ENCODE measurements around the gene BPIFB2.

The BPIFB2 gene

DNA sequence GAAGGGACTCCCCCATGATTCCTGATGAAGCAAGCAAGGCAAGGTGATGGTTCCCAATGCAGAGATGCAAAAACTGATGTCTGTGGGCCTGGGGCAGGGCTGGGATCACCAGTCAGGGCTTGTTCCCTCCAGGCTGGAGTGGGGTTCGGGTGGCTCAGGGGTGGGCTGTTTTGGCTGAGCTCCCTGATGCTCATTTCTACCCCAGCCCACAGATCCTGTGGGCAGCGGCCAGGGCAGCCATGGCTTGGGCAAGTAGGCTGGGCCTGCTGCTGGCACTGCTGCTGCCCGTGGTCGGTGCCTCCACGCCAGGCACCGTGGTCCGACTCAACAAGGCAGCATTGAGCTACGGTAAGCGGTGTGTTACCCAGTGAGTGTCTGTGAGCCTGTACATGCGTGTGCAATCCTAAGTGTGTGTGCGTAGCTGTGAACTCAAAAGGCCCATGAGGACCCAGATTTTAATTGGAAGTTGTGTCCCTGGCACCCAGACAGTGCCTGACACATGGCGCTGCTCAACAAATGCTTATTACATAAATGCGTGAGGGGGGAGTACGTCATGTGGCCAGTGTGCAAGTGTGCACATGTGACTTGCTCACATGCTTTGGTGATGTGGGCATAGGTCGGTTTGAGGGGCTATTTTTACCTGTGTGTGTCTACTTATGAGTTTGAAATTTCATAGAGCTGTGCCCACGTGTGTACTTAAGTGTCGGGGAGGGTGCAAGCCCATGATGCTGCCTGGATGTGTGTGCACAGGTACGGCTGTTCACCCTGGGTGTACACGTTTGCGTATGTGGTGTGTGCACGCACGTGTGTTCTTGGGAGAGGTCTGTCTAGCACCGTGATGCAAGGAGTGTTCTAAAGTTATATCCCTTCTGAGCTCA is 1.1 kb downstream of the BPIFB2 start:
- DNase-seq (ENCODE audit: low read depth), result no peak

DNA sequence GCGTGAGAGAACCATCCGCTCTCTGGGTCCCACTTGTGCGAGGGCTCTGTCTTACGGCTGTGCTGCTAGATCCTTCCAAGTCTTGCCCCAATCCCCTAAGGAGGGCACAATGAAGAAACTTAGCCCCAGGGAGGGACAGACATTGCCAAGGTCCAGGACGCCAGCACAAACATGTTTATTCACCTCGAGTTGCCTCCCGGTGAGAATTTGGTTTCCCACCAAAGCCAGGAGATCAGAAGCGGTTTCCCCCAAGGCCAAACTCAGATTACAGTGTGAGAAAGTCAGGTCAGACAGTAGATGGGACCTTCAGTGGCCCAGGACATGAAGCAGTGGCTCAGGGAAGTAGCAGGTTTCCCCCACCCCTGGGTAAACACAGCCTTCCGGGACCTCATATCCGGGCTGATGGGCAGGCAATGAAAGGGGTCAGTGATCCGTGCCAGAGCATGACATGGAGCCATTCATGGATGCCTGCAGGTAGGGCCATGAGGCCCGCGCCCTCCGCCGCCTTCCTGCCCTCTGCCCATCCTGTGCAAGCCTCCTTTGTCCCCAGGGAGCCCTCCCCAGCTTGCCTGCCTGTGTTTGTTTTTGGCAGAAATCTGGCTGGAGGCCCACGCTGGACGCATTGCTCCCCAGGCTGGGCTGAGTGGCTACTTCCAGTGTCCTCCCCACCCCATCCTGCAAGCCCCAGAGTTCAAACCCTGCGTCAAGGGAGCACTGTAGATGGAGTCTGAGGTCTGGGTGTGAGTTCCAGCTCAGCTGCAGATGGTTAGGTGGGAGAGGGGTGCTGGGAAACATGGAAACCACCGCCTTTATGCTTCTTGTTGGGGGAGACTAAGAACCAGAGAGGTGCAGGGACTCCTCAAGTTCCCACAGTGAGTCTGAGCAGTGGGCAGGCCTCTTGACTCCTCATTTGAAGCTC is 2.0 kb downstream of the BPIFB2 start:
- no peak for DNase-seq (ENCODE audit: low read depth)

DNA sequence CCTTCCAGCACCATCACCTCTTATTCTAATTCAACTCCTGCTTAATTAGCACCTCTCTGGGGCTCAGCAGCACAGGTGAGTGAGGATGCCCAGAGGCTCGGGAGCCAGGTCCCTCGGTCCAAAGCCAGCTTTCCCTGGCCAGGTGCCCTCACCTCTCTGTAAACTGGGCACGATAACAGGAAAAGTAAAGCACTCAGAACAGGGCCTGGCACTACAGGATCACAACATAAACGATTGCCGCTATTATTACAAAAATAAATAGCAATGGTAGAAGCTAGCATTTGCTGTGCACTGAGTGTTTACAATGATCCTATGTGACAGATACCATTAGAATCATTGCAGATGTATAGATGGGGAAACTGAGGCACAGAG is 2.6 kb downstream of the BPIFB2 start:
- no peak for DNase-seq (ENCODE audit: low read depth)

DNA sequence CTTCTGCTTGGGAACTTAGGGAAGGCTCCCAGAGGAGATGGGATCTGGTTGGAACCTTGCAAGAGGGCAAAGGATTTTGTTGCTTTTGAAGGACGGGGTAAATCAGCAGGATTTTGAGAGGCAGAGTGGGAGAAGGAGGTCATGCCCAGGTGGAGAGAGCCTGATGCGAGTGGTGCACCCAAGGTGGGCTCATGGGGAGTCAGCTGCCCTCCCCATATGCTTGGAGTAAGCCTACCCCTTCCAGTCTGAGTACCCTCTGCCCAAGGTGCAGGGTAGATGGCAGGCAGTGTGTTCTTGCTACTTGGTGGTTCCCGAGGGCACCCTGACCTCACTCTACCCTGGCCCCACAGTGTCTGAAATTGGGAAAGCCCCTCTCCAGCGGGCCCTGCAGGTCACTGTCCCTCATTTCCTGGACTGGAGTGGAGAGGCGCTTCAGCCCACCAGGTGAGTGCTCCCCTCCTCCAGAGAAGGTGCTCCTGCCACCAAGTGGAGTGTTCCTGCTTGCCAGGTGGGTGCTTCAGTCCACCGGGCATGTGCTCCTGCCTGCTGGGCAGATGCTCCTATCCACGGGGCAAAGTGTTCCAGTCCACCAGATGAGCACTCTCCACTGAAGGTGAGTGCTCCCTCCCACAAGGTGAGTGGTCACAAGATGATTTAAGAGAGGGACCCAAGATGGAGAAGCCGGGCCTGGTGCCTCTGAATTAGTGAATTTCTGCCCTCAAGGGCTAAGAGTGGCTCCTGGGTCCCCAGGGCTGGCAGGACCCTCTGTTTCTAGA is 3.4 kb downstream of the BPIFB2 start:
- DNase-seq (ENCODE audit: low read depth), result no peak

DNA sequence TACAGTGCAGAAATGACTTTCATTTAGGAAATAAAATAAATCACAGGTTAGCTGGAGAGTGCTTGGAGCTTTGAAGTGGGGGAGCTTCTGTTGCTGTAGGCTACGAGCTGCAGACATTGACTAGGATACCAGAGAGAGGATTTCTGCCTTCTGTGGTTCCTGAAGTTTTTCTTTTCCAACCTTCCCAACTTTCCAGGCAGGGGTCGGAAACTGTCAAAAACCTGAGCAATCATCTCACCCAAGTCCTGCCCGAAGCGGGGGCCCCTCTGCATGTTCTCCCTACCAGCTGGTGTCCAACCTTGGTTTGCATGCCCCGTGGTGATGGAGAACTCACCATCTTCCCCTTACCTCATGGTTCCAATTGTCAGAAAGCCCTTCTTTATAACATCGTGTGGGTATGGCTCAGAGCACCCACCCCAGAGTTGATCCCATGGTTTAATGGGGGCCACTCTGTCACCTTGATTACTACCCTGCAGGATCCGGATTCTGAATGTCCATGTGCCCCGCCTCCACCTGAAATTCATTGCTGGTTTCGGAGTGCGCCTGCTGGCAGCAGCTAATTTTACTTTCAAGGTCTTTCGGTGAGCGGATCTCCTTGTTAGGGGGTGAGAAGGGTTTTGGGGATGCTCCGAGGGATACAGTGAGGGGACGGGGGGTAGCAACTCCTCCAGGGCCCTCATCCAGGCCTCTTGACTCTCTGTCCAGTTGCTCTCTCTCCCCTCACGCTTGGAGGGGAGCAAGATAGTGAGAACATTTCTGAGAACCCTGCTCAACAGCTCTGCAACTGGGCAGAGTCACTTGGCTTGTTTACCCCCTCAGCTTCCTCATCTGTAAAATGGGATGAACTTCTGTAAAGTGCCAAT is 5.1 kb downstream of the BPIFB2 start:
- DNase-seq (ENCODE audit: low read depth), result no peak

DNA sequence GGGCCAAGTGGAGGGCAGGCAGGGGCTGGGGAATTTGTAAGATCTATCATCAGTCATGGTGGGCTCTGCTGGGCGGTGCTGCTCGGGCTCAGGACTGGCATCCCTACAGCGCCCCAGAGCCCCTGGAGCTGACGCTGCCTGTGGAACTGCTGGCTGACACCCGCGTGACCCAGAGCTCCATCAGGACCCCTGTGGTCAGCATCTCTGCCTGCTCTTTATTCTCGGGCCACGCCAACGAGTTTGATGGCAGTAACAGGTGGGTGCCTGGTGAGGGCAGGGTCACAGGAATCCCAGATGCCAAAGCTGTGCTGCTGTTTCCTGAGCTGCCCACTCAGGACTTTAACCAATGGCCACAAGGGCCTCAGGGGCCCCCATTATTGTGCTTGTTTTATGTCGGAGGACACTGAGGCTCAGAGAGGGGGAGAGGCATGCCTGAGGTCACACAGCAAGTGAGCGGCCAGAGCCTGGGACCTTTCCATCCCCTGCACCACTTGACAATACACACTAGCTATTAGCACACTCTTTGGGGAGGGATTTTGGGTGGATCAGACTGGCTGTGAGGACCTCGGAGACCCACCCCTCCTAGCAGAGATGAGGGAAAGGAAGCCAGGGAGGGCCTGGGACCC is 6.3 kb downstream of the BPIFB2 start:
- DNase-seq (ENCODE audit: low read depth), result no peak

DNA sequence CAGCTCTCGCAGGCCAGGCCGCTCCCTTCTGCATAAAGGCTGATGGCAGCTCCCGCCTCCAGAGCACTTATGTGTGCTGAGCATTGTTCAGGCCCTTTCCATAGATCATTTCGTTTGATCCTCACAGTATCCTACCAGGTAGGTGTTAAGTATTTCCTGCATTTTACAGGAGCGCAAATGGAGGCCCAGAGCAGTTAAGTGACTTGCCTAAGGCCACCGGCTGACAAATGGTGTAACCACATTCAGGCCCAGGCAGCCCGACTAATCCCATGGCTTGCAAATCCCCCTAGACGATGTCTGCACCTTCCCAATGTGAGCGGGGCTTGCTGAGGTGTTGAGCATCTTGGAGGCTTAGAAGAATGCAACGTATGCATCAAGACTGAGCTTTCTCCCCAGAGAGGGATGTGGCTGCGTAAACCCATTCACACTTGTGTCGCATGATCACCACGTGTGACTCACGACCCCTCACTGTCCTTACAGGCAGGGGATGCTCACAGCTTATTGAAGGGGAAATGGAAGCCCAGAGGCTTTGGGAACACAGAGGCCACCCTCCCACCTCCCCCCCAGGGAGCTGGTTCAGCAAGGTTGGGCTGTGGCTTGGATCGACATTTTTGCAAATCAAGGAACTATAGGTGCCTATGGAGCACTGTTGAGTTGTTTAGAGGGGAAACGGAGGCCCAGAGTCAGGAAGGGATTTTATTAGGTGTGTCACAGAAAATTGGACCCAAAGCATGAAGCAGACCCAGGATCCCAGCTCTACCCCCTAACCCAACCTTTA is 7.0 kb downstream of the BPIFB2 start:
- no peak for DNase-seq (ENCODE audit: low read depth)

DNA sequence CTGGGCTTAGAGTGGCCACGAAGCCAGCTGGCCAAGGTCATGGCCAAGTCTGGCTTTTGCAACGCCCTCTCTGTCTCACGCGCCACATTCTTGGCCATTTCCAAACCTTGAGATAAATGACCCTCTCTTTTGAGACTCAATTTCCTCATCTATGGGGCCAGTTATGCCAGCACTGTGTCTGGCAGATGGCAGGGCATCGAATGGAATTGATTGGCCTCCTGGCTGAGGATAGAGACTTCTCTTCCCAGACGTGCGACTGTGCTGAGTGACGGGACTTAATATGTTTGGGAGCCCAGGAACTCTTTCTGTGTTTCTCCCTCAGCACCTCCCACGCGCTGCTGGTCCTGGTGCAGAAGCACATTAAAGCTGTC is 7.6 kb downstream of the BPIFB2 start:
- DNase-seq (ENCODE audit: low read depth), result no peak

DNA sequence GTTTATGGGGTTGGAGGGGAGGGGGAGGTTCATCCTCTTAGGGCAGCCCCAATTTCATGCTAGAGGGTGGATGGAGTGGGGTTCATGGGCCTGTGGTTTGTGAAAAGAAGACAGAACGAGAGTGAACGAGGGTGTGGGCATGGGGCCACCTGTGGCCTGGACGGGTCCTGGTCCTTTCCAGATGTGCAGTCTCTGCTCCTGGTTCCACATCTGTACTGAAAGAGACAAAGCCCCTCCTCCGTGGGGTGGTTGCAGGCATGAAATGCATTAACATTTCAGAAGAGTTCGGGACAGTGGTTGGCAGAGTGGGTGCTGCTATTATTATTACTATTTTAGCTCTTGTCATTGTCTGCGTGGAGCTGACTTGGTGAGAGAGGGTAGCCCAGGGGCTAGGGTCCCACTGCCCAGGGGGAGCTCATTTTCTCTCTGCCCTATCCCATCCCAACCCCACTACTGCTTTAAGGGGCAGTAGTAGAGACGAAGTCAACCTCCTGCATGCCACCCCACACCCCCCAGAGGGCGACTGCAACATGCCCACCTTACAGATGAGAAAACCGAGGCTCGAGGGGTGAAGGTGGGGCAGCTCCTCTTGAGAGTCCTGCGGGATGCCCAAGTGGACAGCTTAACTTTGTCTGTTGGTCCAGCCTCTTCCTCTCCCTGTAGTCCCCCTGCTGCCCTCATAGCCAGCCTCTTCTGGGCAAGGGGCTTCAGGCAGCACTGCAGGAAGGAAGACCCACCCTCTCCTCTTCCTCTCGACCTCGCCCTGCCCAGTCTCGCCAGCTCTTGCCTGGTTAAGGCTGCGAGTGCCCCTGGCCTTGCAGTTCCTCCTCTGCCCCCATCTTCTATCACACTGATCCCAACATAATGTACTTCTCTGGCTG is 8.4 kb downstream of the BPIFB2 start:
- no peak for DNase-seq (ENCODE audit: low read depth)

DNA sequence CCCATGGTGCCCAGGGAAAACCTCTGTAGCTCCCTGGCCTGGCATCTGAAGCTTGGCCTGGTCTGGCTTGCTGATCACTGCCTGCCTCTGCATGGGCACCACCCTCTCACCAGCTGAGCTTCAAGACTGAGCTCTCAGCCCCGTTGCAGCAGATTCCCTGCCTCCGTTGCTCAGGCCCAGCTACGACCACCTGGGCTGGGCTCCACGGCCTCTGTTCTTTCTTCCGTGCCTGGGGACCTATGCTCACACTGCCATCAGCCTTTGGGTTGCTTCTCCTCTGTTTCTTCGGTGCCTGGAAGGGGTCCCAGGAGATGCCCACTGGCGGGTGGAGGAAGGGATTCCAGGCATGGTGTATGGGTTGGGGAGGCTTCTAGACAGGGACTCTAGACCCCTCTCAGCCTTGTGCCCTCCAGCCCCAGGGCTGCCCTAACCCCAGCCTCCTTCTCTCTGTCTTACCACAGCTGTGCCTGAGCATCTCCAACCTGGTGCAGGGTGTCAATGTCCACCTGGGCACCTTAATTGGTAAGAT is 9.1 kb downstream of the BPIFB2 start:
- no peak for DNase-seq (ENCODE audit: low read depth)

DNA sequence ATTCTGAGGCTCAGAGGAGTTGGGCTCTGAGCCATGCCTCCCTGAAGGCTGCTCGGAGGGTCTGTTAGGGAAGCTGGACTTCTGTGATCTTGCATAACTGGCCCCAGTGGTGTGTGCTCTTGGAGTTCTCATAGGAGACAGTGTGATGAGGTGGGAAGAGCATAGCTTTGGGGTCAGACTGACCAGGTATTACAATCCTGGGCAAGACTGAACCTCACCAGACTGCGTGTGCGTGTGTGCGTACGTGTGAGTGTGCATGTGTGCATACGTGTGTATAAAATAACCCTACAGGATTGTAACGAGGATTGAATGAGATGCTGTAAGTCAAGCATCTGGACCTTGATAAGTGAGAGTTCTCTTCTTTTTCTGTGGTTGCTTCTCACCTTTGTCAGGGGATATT is 10.0 kb downstream of the BPIFB2 start:
- no peak for DNase-seq (ENCODE audit: low read depth)

DNA sequence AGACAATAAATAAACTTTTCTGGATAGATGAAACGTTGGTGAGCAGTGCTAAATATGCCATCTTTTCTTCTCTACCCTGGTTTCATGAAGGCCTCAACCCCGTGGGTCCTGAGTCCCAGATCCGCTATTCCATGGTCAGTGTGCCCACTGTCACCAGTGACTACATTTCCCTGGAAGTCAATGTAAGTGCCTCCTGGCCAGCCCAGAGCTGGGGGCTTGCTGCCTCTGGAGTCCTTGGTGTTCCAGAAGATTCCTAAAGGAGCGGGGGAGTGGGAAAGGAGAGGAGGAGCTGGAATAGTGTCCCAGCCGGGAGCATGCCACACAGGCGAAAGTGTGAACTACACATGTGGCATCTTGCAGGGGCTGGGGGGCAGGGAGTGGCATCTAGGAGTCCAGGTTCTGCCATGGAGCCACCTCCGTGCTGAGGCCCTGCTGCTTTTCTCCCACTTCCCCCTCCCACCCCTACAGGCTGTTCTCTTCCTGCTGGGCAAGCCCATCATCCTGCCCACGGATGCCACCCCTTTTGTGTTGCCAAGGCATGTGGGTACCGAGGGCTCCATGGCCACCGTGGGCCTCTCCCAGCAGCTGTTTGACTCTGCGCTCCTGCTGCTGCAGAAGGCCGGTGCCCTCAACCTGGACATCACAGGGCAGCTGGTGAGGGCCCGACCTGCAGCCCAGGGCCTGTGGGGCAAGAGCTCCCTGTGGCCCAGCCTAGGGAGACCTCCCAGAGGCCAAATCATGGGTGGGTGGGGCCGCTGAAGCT is 10.8 kb downstream of the BPIFB2 start:
- DNase-seq (ENCODE audit: low read depth), result no peak

DNA sequence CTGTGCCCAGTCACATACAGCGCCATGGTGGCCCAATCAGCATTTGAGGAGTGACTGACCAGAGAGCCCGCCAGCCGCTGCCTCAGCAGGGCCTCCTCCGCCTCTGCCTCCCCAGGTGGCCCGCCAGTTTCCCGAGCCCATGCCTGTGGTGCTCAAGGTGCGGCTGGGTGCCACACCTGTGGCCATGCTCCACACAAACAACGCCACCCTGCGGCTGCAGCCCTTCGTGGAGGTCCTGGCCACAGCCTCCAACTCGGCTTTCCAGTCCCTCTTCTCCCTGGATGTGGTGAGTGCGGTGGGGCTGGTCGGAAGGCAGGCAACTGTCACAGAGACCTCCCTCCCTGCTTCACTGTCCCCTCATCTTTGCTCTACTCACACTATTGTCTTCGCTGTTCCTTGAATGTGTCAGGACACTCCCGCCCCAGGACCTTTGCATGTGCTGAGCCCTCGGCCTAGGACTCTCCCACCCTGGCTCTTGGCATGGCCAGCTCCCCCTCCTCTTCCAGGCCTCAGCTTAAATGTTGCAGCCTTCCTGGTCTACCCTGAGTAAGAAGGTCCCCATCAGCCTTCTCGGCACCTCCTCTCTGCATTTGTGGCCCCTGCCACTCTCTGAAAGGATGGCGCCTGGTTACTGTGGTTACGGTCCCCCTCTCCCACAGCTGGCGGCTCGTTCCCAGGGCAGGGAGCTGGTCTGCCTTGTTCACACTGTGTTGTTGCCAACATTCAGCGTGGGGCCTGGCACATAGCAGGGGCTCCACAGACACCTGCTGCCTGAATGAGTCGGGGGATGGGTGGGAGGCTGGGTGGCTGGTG is 12.2 kb downstream of the BPIFB2 start:
- no peak for DNase-seq (ENCODE audit: low read depth)

DNA sequence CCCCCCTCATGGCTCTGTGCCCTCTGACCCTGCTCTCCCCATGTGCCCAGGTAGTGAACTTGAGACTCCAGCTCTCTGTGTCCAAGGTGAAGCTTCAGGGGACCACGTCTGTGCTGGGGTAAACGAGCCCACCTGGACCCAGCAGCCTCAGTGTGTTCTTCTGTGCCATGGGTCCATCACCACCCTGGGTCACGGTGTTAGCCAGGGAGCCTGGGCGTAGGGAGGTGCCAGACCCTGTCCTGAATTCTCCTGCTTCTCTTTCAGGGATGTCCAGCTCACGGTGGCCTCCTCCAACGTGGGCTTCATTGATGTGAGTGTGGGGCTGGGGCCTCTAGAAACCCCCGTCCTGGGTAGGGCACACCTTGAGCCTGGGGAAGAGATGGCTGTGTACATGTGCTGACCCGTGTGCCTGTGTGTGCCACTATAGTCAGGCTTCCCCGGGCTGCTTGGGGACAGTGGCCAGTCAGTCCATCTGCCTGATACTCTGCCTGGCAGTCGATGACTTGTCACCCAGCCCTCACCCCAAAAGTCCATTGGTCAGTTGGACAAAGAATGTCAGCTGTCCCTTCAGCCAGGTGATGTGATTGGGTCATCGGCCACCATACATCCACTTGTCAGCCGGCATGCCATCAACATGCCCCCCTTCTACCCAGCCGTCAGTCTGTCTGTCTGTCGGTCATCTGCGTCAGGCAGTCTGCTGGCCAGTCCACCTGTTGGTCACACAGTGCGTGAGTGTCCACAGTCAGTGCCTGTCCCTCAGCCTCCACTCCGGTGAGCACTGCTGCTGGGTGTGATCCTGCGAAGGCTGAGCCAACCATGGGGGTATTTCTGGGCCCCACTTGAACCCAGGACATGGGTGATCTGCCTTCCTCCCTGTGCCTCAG is 13.0 kb downstream of the BPIFB2 start:
- no peak for DNase-seq (ENCODE audit: low read depth)

DNA sequence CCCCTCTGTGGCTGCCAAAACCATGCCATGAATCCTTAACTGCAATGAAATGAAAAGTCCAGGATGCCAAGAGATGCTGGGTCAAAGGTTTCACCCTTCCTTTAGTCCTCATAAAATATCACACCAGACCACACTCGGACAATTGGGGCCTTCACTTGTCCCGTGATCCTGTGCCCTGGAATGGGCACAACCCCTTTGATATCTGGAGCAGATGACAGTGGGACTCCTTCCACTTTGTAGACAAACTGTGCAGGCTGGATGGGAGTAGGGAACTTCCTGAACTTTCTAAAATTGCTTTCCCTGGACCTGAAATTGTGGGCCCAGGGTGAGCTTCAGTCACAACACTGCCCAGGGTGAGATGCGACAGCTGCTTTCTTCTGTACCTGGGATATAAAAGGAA is 14.4 kb downstream of the BPIFB2 start:
- DNase-seq (ENCODE audit: low read depth), result no peak

DNA sequence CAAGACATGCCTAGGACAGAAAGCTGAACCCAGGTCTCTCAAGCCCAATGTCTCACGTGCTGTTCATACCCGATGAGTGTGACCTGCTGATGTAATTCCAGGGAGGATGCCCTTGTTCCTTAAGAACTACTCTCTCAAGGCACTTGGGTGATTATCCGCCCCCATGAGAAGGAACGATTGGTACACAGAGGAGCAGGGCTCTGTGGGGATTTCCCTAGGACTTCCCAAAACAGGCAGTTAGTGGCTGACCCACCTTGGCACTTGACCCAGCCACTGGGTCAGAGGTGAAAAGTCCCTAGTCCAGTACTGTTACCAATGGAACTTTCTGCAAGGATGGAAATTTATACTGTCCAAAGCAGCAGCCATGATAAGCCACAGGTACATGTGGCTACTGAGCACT is 14.8 kb downstream of the BPIFB2 start:
- no peak for DNase-seq (ENCODE audit: low read depth)

Measured in GM04503 (cell line).